ENCODE measurements around the gene HOXA9.

DNA sequence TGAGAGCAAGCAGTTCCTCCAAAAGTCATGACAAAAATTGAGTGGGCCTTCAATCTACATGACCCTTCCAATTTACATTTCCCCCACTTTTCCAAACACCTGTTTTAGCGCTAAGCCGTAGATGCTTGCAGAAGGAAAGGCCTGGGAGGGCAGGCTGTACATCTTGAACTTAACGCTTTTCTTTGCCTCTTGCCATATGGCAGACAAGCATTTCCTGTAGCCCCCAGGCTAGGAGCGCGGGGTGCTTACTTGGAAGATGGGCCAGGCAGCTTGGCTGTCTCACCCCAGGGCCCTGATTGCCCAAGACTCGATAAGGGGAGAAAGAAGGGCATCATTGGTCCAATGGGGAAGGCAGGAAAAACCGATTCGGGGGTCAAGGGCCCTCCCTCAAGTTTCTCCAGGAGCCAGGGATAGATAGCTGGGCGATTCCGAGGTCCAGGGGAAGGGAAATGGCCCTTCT, 7.0 kb upstream of the HOXA9 start:
- TF ChIP-seq, protein P1, sequence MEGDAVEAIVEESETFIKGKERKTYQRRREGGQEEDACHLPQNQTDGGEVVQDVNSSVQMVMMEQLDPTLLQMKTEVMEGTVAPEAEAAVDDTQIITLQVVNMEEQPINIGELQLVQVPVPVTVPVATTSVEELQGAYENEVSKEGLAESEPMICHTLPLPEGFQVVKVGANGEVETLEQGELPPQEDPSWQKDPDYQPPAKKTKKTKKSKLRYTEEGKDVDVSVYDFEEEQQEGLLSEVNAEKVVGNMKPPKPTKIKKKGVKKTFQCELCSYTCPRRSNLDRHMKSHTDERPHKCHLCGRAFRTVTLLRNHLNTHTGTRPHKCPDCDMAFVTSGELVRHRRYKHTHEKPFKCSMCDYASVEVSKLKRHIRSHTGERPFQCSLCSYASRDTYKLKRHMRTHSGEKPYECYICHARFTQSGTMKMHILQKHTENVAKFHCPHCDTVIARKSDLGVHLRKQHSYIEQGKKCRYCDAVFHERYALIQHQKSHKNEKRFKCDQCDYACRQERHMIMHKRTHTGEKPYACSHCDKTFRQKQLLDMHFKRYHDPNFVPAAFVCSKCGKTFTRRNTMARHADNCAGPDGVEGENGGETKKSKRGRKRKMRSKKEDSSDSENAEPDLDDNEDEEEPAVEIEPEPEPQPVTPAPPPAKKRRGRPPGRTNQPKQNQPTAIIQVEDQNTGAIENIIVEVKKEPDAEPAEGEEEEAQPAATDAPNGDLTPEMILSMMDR (IDR thresholded peaks at IDR 0.05; ENCODE audit: low read length): no peak
- TF ChIP-seq EZH2 (optimal IDR thresholded peaks at IDR 0.05; ENCODE audit: low read depth, low read length): no peak

Data from MM.1S (cell line).